HEK293 (cell line): ENCODE data around the gene MAML1.

Experiments used
- AEBP2 ChIP-seq: fragments of 450-650 bp; formaldehyde crosslinking; IDR thresholded peaks from 2 replicates; pipeline ENCODE4 v1.5.1; 2016; ENCODE audit warnings: missing biosample characterization, missing genetic modification characterization, borderline replicate concordance
- CTCF ChIP-seq: fragments of 450-650 bp; formaldehyde crosslinking; IDR thresholded peaks from 2 replicates; pipeline ENCODE4 v1.5.1; 2016; ENCODE audit warnings: missing biosample characterization, missing genetic modification characterization
- KLF10 ChIP-seq: fragments of 450-650 bp; IDR thresholded peaks from 2 replicates; pipeline ENCODE4 v1.5.1; 2018; ENCODE audit warnings: missing biosample characterization, mild to moderate bottlenecking, missing genetic modification characterization
- KLF7 ChIP-seq: fragments of 450-650 bp; formaldehyde crosslinking; IDR thresholded peaks from 2 replicates; pipeline ENCODE4 v1.5.1; 2016; ENCODE audit warnings: missing biosample characterization, missing genetic modification characterization, borderline replicate concordance
- PRDM10 ChIP-seq: fragments of 450-650 bp; formaldehyde crosslinking; IDR thresholded peaks from 2 replicates; pipeline ENCODE4 v1.5.1; 2016; ENCODE audit warnings: missing biosample characterization, missing genetic modification characterization
- SCRT2 ChIP-seq: fragments of 450-650 bp; formaldehyde crosslinking; IDR thresholded peaks from 2 replicates; pipeline ENCODE4 v1.5.1; 2016; ENCODE audit warnings: missing biosample characterization, missing genetic modification characterization
- TCF7L2 ChIP-seq: IDR thresholded peaks from 2 replicates; pipeline ENCODE4 v1.6.1; 2011; ENCODE audit warnings: low read depth, mild to moderate bottlenecking, inconsistent platforms, low read length, moderate library complexity, borderline replicate concordance
- TRIM28 ChIP-seq: IDR thresholded peaks from 2 replicates; pipeline ENCODE4 v1.6.1; 2011; ENCODE audit warnings: low read length, control low read depth, borderline replicate concordance
- ZBTB21 ChIP-seq: fragments of 450-650 bp; formaldehyde crosslinking; IDR thresholded peaks from 2 replicates; pipeline ENCODE4 v1.5.1; 2017; ENCODE audit warnings: missing biosample characterization, missing genetic modification characterization
- ZFP3 ChIP-seq: fragments of 450-650 bp; formaldehyde crosslinking; IDR thresholded peaks from 2 replicates; pipeline ENCODE4 v1.5.1; 2016; ENCODE audit warnings: low read depth, missing biosample characterization, missing genetic modification characterization
- ZNF138 ChIP-seq: fragments of 450-650 bp; formaldehyde crosslinking; IDR thresholded peaks from 2 replicates; pipeline ENCODE4 v1.5.1; 2016; ENCODE audit warnings: missing biosample characterization, missing genetic modification characterization, borderline replicate concordance
- ZNF184 ChIP-seq: fragments of 450-650 bp; IDR thresholded peaks from 2 replicates; pipeline ENCODE4 v1.5.1; 2018; ENCODE audit warnings: missing biosample characterization, mild to moderate bottlenecking, missing genetic modification characterization
- ZNF223 ChIP-seq: fragments of 450-650 bp; formaldehyde crosslinking; IDR thresholded peaks from 2 replicates; pipeline ENCODE4 v1.5.1; 2016; ENCODE audit warnings: missing biosample characterization, missing genetic modification characterization
- ZNF416 ChIP-seq: fragments of 450-650 bp; formaldehyde crosslinking; IDR thresholded peaks from 2 replicates; pipeline ENCODE4 v1.5.1; 2016; ENCODE audit warnings: missing biosample characterization, missing genetic modification characterization
- ZNF501 ChIP-seq: fragments of 450-650 bp; formaldehyde crosslinking; IDR thresholded peaks from 2 replicates; pipeline ENCODE4 v1.5.1; 2016; ENCODE audit warnings: missing biosample characterization, missing genetic modification characterization
- ZNF555 ChIP-seq: fragments of 450-650 bp; formaldehyde crosslinking; conservative IDR thresholded peaks from 2 replicates; pipeline ENCODE4 v1.5.1; 2017; ENCODE audit warnings: missing biosample characterization, mild to moderate bottlenecking, missing genetic modification characterization, inconsistent platforms
- ZNF571 ChIP-seq: fragments of 450-650 bp; formaldehyde crosslinking; IDR thresholded peaks from 2 replicates; pipeline ENCODE4 v1.5.0; 2017; ENCODE audit warnings: missing biosample characterization, missing genetic modification characterization
- ZNF596 ChIP-seq: fragments of 450-650 bp; IDR thresholded peaks from 2 replicates; pipeline ENCODE4 v1.5.0; 2018; ENCODE audit warnings: missing biosample characterization, mild to moderate bottlenecking, missing genetic modification characterization, moderate library complexity
- ZNF600 ChIP-seq: fragments of 450-650 bp; formaldehyde crosslinking; IDR thresholded peaks from 2 replicates; pipeline ENCODE4 v1.5.1; 2016; ENCODE audit warnings: missing biosample characterization, missing genetic modification characterization
- ZNF664 ChIP-seq: fragments of 450-650 bp; formaldehyde crosslinking; IDR thresholded peaks from 2 replicates; pipeline ENCODE4 v1.5.1; 2016; ENCODE audit warnings: missing biosample characterization, missing genetic modification characterization
- ZNF837 ChIP-seq: fragments of 450-650 bp; formaldehyde crosslinking; IDR thresholded peaks from 2 replicates; pipeline ENCODE4 v1.5.1; 2016; ENCODE audit warnings: missing biosample characterization, missing genetic modification characterization
- ZSCAN23 ChIP-seq: fragments of 450-650 bp; formaldehyde crosslinking; IDR thresholded peaks from 2 replicates; pipeline ENCODE4 v1.5.1; 2016; ENCODE audit warnings: missing biosample characterization, missing genetic modification characterization
- TF ChIP-seq, protein P1 (sequence below): fragments of 450-650 bp; formaldehyde crosslinking; IDR thresholded peaks from 2 replicates; pipeline ENCODE4 v1.5.1; 2016; ENCODE audit warnings: missing biosample characterization, missing genetic modification characterization
- TF ChIP-seq, protein P2 (sequence below): fragments of 450-650 bp; formaldehyde crosslinking; IDR thresholded peaks from 2 replicates; pipeline ENCODE4 v1.5.1; 2016; ENCODE audit warnings: missing biosample characterization, missing genetic modification characterization
- TF ChIP-seq, protein P3 (sequence below): fragments of 450-650 bp; formaldehyde crosslinking; IDR thresholded peaks from 2 replicates; pipeline ENCODE4 v1.5.1; 2016; ENCODE audit warnings: missing biosample characterization, missing genetic modification characterization, low read depth
- TF ChIP-seq, protein P4 (sequence below): fragments of 450-650 bp; formaldehyde crosslinking; IDR thresholded peaks from 2 replicates; pipeline ENCODE4 v1.5.0; 2017; ENCODE audit warnings: missing biosample characterization, missing genetic modification characterization, borderline replicate concordance

Gene MAML1

DNA sequence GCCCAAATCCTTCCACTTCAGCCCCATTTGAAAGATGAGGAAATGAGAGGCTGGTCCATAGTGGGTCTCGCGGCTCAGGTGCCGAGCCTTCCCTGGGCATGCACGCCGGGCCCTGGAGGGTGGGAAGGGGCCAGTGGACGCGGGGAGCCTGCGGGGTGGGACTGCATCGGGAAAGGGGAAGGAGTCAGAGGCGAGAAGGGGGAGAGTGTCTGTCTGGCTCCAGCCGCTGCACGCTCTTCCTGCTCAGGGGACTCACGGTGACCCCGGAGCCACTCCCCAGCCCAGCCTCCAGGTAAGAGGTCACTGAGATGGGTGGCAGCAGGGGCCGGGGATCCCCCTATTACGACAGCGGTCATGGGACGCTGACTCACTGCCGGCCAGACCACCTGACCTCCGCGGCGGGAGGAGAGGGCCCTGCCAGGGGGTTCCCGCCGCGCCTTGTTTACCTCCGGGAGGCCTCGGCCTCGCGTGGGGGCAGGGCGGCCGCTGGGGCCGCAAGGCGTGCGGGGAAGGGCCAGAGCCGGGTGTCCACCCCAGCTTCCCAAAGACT is 86.2 kb downstream of the MAML1 start (continued):
- peak; percentile 96 for TF ChIP-seq PRDM10 (tag by site-specific recombination)
- no peak for TF ChIP-seq ZNF555 (tag by site-specific recombination)
- no peak for TF ChIP-seq ZNF223 (tag by site-specific recombination)
- TF ChIP-seq, protein P1, sequence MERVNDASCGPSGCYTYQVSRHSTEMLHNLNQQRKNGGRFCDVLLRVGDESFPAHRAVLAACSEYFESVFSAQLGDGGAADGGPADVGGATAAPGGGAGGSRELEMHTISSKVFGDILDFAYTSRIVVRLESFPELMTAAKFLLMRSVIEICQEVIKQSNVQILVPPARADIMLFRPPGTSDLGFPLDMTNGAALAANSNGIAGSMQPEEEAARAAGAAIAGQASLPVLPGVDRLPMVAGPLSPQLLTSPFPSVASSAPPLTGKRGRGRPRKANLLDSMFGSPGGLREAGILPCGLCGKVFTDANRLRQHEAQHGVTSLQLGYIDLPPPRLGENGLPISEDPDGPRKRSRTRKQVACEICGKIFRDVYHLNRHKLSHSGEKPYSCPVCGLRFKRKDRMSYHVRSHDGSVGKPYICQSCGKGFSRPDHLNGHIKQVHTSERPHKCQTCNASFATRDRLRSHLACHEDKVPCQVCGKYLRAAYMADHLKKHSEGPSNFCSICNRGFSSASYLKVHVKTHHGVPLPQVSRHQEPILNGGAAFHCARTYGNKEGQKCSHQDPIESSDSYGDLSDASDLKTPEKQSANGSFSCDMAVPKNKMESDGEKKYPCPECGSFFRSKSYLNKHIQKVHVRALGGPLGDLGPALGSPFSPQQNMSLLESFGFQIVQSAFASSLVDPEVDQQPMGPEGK (tag by site-specific recombination), result peak; percentile 96
- TF ChIP-seq, protein P2, sequence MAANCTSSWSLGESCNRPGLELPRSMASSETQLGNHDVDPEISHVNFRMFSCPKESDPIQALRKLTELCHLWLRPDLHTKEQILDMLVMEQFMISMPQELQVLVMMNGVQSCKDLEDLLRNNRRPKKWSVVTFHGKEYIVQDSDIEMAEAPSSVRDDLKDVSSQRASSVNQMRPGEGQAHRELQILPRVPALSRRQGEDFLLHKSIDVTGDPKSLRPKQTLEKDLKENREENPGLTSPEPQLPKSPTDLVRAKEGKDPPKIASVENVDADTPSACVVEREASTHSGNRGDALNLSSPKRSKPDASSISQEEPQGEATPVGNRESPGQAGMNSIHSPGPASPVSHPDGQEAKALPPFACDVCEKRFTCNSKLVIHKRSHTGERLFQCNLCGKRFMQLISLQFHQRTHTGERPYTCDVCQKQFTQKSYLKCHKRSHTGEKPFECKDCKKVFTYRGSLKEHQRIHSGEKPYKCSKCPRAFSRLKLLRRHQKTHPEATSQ (tag by site-specific recombination), result 0 out of 2 replicates have a peak, but pooled peaks have one; percentile 52
- TF ChIP-seq ZNF571, result no peak
- TF ChIP-seq, protein P3, sequence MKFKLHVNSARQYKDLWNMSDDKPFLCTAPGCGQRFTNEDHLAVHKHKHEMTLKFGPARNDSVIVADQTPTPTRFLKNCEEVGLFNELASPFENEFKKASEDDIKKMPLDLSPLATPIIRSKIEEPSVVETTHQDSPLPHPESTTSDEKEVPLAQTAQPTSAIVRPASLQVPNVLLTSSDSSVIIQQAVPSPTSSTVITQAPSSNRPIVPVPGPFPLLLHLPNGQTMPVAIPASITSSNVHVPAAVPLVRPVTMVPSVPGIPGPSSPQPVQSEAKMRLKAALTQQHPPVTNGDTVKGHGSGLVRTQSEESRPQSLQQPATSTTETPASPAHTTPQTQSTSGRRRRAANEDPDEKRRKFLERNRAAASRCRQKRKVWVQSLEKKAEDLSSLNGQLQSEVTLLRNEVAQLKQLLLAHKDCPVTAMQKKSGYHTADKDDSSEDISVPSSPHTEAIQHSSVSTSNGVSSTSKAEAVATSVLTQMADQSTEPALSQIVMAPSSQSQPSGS (tag by site-specific recombination), result peak; percentile 66
- TF ChIP-seq ZNF600, result peak; percentile 7; the same call in 1 of the 2 replicates
- peak; percentile 46; the same call in 1 of the 2 replicates for TF ChIP-seq ZNF184
- TF ChIP-seq ZBTB21 (tag by site-specific recombination), result peak; percentile 97
- TF ChIP-seq ZNF837 (tag by site-specific recombination), result no peak; the same call in 1 of the 2 replicates
- TF ChIP-seq TRIM28, result no peak
- no peak for TF ChIP-seq ZNF664 (tag by site-specific recombination)
- TF ChIP-seq CTCF (tag by site-specific recombination), result no peak
- TF ChIP-seq ZSCAN23 (tag by site-specific recombination), result peak; percentile 91; the same call in 1 of the 2 replicates
- TF ChIP-seq AEBP2 (tag by site-specific recombination), result no peak
- no peak for TF ChIP-seq ZNF138 (tag by site-specific recombination)
- TF ChIP-seq KLF7 (tag by site-specific recombination), result peak; percentile 89
- TF ChIP-seq ZNF501 (tag by site-specific recombination), result peak; percentile 82
- TF ChIP-seq KLF10 (tag by site-specific recombination), result peak; percentile 99
- TF ChIP-seq ZFP3 (tag by site-specific recombination), result no peak
- no peak for TF ChIP-seq ZNF416 (tag by site-specific recombination)
- TF ChIP-seq, protein P4, sequence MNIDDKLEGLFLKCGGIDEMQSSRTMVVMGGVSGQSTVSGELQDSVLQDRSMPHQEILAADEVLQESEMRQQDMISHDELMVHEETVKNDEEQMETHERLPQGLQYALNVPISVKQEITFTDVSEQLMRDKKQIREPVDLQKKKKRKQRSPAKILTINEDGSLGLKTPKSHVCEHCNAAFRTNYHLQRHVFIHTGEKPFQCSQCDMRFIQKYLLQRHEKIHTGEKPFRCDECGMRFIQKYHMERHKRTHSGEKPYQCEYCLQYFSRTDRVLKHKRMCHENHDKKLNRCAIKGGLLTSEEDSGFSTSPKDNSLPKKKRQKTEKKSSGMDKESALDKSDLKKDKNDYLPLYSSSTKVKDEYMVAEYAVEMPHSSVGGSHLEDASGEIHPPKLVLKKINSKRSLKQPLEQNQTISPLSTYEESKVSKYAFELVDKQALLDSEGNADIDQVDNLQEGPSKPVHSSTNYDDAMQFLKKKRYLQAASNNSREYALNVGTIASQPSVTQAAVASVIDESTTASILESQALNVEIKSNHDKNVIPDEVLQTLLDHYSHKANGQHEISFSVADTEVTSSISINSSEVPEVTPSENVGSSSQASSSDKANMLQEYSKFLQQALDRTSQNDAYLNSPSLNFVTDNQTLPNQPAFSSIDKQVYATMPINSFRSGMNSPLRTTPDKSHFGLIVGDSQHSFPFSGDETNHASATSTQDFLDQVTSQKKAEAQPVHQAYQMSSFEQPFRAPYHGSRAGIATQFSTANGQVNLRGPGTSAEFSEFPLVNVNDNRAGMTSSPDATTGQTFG (tag by site-specific recombination), result no peak
- TF ChIP-seq SCRT2 (tag by site-specific recombination), result no peak
- no peak; the same call in 1 of the 2 replicates for TF ChIP-seq ZNF596 (tag by site-specific recombination)
- no peak for TF ChIP-seq TCF7L2
